A549 (cell line): ENCODE data around the gene UVSSA.

Experiments
- EP300 ChIP-seq, 2 experiments: fragments of >200 bp; sonication (Bioruptor Twin); formaldehyde crosslinking; IDR thresholded peaks; 2 replicates in 1 of 2; 3 replicates in 1 of 2; pipeline ENCODE4 v1.6.1; 2016 to 2017
- GATA3 ChIP-seq: IDR thresholded peaks from 2 replicates; pipeline ENCODE4 v1.6.1; 2012; ENCODE audit warnings: borderline replicate concordance
- JUN ChIP-seq, 2 experiments: fragments of >200 bp; sonication (Bioruptor Twin); formaldehyde crosslinking; IDR thresholded peaks; 2 replicates in 1 of 2; 3 replicates in 1 of 2; pipeline ENCODE4 v1.6.1; 2016 to 2017
- POLR2A ChIP-seq: IDR thresholded peaks from 2 replicates; pipeline ENCODE4 v1.6.1; 2012; ENCODE audit warnings: mild to moderate bottlenecking, low read length
- TF ChIP-seq, protein P1 (sequence below): IDR thresholded peaks from 2 replicates; pipeline ENCODE4 v1.6.1; 2012
- TF ChIP-seq, protein P2 (sequence below): fragments of >200 bp; sonication (Bioruptor Twin); formaldehyde crosslinking; IDR thresholded peaks from 3 replicates; pipeline ENCODE4 v1.5.1; 2016
- TF ChIP-seq, protein P3 (sequence below): IDR thresholded peaks from 2 replicates; pipeline ENCODE4 v1.6.1; 2012

DNA sequence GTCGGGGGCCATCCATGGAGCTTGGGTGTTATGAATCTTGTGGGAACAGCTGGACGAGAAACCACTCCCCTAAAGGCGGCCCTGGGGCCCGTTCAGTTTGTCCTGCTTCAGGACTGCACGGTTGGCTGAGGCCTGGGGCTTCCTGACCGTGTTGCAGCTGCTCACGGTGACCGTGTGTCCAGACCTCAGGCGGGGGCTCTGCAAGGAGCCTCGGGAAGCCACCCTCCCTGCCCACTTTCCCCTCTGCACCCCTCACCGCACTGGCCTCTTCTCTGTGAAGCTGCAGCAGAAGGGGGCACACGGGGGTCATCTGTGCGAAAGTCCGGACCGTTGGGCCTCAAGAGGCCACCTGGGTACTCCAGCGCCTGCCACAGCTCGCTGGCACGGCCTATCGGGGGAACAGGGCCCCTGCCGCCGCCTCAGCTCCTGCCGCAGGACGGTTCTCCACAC is 29.4 kb downstream of the UVSSA start:
- TF ChIP-seq EP300 (IDR thresholded peaks at IDR 0.05) (no peak), POLR2A (no peak), GATA3 (no peak), JUN (IDR thresholded peaks at IDR 0.05) (no peak)
- TF ChIP-seq, protein P1, sequence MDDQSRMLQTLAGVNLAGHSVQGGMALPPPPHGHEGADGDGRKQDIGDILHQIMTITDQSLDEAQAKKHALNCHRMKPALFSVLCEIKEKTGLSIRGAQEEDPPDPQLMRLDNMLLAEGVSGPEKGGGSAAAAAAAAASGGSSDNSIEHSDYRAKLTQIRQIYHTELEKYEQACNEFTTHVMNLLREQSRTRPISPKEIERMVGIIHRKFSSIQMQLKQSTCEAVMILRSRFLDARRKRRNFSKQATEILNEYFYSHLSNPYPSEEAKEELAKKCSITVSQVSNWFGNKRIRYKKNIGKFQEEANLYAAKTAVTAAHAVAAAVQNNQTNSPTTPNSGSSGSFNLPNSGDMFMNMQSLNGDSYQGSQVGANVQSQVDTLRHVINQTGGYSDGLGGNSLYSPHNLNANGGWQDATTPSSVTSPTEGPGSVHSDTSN, result no peak
- TF ChIP-seq, protein P2, sequence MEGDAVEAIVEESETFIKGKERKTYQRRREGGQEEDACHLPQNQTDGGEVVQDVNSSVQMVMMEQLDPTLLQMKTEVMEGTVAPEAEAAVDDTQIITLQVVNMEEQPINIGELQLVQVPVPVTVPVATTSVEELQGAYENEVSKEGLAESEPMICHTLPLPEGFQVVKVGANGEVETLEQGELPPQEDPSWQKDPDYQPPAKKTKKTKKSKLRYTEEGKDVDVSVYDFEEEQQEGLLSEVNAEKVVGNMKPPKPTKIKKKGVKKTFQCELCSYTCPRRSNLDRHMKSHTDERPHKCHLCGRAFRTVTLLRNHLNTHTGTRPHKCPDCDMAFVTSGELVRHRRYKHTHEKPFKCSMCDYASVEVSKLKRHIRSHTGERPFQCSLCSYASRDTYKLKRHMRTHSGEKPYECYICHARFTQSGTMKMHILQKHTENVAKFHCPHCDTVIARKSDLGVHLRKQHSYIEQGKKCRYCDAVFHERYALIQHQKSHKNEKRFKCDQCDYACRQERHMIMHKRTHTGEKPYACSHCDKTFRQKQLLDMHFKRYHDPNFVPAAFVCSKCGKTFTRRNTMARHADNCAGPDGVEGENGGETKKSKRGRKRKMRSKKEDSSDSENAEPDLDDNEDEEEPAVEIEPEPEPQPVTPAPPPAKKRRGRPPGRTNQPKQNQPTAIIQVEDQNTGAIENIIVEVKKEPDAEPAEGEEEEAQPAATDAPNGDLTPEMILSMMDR, result no peak
- TF ChIP-seq, protein P3, sequence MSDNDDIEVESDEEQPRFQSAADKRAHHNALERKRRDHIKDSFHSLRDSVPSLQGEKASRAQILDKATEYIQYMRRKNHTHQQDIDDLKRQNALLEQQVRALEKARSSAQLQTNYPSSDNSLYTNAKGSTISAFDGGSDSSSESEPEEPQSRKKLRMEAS, result no peak
